ENCODE results near the gene RCN1. TPM values are rescaled to one million over a fixed set of nuclear protein-coding genes. Genes with fewer than 3 reads are reported as not detected.

Gene RCN1
- total RNA-seq, 1 experiment from 2014 or later, result 412 TPM

DNA sequence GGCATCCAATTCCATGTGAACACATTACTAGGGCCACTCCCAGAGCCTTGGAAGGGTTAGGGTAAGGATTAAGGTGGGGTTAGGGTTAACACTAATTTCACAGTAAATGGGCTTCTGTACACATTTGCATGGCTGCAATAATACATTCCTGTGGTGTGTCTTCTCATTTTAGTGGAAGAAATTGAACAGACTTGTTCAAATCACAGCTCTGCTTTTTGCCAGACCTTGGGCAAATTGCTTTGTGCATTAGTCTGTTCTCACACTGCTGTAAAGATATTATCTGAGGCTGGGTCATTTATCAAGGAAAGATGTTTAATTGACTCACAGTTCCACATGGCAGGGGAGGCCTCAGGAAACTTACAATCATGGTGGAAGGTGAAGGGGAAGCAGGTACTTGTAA, 45.4 kb upstream of the RCN1 start:
- intact Hi-C loops (cut with micrococcal nuclease; ENCODE audit: unreplicated experiment), result no loop called here
- Histone ChIP-seq H3K27ac (ENCODE audit: low read depth, low read length, poor library complexity, severe bottlenecking) (no peak overlapping the region), H3K9me3 (ENCODE audit: low read depth, low read length, poor library complexity, severe bottlenecking) (no peaks in the 10 kb centered on the region), H3K4me1 (ENCODE audit: insufficient read depth, low read length, poor library complexity, severe bottlenecking) (peaks cover 16% of the 10 kb centered on the region), H3K36me3 (ENCODE audit: insufficient read depth, low read length, poor library complexity, severe bottlenecking) (no peaks in the 10 kb centered on the region), H3K4me3 (ENCODE audit: low read depth, low read length, poor library complexity, severe bottlenecking) (no peak overlapping the region), H3K27me3 (replicated peaks; ENCODE audit: insufficient read depth, low read depth, low read length, poor library complexity) (peaks cover 58% of the 10 kb centered on the region)
- BruUV-seq (replicated peaks), result no TSS peak
- POLR2A ChIA-PET (ENCODE audit: low non-redundant PET), result no interaction called here
- no peak for TF ChIP-seq EZH2 (IDR thresholded peaks at IDR 0.05; ENCODE audit: borderline replicate concordance, low read depth, low read length, poor library complexity, severe bottlenecking)
- CTCF ChIA-PET, result interaction anchor here (0.6 kb wide), 1 partner anchor 208 kb away, joined by 13 read pairs; no protein-coding TSS in a partner anchor
- no peak for DNase-seq (ENCODE audit: low spot score)

DNA sequence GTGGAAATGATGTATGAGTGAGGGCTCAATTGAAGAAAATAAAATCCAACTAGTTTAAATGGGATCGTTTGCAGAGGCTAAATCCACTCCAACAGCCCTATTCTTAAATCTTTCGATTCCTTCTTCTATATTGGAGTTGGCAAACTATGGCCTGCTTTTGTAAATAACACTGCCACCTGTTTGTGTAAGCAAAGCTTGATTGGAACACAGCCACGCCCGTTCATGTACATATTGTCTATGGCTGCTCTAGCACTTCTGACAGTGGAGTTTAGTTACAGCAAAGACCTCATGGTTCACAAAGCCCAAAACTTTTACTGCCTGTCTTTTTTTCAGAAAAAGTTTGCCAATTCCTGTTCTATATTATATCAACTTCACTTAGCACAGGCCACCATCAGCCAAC, 40.6 kb upstream of the RCN1 start:
- BruUV-seq (replicated peaks), result no TSS peak
- peaks cover 49% of the 10 kb centered on the region for H3K27me3 ChIP-seq (replicated peaks; ENCODE audit: insufficient read depth, low read depth, low read length, poor library complexity)
- ChIA-PET CTCF (interaction anchor here (2.4 kb wide), 1 partner anchor 125 kb away, joined by 18 read pairs; no protein-coding TSS in a partner anchor), POLR2A (ENCODE audit: low non-redundant PET) (no interaction called here)
- no peaks in the 10 kb centered on the region for H3K9me3 ChIP-seq (ENCODE audit: low read depth, low read length, poor library complexity, severe bottlenecking)
- DNase-seq (ENCODE audit: low spot score), result no peak
- TF ChIP-seq EZH2 (IDR thresholded peaks at IDR 0.05; ENCODE audit: borderline replicate concordance, low read depth, low read length, poor library complexity, severe bottlenecking), result peak; percentile 8
- TF ChIP-seq, protein P1, sequence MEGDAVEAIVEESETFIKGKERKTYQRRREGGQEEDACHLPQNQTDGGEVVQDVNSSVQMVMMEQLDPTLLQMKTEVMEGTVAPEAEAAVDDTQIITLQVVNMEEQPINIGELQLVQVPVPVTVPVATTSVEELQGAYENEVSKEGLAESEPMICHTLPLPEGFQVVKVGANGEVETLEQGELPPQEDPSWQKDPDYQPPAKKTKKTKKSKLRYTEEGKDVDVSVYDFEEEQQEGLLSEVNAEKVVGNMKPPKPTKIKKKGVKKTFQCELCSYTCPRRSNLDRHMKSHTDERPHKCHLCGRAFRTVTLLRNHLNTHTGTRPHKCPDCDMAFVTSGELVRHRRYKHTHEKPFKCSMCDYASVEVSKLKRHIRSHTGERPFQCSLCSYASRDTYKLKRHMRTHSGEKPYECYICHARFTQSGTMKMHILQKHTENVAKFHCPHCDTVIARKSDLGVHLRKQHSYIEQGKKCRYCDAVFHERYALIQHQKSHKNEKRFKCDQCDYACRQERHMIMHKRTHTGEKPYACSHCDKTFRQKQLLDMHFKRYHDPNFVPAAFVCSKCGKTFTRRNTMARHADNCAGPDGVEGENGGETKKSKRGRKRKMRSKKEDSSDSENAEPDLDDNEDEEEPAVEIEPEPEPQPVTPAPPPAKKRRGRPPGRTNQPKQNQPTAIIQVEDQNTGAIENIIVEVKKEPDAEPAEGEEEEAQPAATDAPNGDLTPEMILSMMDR (conservative IDR thresholded peaks at IDR 0.05; ENCODE audit: low read depth, low read length), result no peak
- intact Hi-C loops (cut with micrococcal nuclease; ENCODE audit: unreplicated experiment), result no loop called here
- peaks cover 4% of the 10 kb centered on the region for H3K4me1 ChIP-seq (ENCODE audit: insufficient read depth, low read length, poor library complexity, severe bottlenecking)
- no peak overlapping the region for H3K27ac ChIP-seq (ENCODE audit: low read depth, low read length, poor library complexity, severe bottlenecking)
- no peak overlapping the region for H3K4me3 ChIP-seq (ENCODE audit: low read depth, low read length, poor library complexity, severe bottlenecking)
- no peaks in the 10 kb centered on the region for H3K36me3 ChIP-seq (ENCODE audit: insufficient read depth, low read length, poor library complexity, severe bottlenecking)

DNA sequence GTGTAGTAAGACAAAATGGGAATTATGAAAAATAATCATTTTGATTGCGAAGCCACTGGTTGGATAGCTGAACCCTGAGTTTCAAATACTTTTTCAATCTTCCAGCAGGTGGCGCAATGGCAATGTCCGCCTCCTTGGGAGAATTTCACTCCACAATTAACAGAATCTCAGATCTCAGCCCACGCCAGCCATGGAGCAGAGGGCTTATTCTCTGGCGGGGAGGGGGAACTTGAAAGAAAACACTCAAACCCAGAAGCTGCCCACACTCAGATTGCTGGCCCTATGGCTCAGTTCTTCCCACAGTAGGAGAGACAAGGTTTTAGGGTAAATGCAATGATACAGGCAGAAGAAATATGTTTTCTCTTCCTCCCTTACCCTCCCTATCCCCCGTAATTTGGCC, 38.7 kb upstream of the RCN1 start:
- no peak overlapping the region for H3K27ac ChIP-seq (ENCODE audit: low read depth, low read length, poor library complexity, severe bottlenecking)
- no peaks in the 10 kb centered on the region for H3K9me3 ChIP-seq (ENCODE audit: low read depth, low read length, poor library complexity, severe bottlenecking)
- ChIA-PET CTCF (interaction anchor here (0.7 to 3.3 kb wide), 10 partner anchors 9 to 245 kb away, joined by 3 to 37 read pairs (median 4); no protein-coding TSS in a partner anchor), POLR2A (ENCODE audit: low non-redundant PET) (interaction anchor here (0.6 to 0.8 kb wide), 2 partner anchors 123 to 945 kb away, joined by 3 to 4 read pairs; no protein-coding TSS in a partner anchor)
- peaks cover 4% of the 10 kb centered on the region for H3K4me1 ChIP-seq (ENCODE audit: insufficient read depth, low read length, poor library complexity, severe bottlenecking)
- BruUV-seq (replicated peaks), result no TSS peak
- H3K27me3 ChIP-seq (replicated peaks; ENCODE audit: insufficient read depth, low read depth, low read length, poor library complexity), result peaks cover 49% of the 10 kb centered on the region
- no peak for TF ChIP-seq EZH2 (IDR thresholded peaks at IDR 0.05; ENCODE audit: borderline replicate concordance, low read depth, low read length, poor library complexity, severe bottlenecking)
- TF ChIP-seq, protein P1 (conservative IDR thresholded peaks at IDR 0.05; ENCODE audit: low read depth, low read length), result peak; percentile 100
- no peaks in the 10 kb centered on the region for H3K36me3 ChIP-seq (ENCODE audit: insufficient read depth, low read length, poor library complexity, severe bottlenecking)
- intact Hi-C loops (cut with micrococcal nuclease; ENCODE audit: unreplicated experiment), result loop anchor here (1.0 kb wide), 2 partner anchors 124 to 245 kb away; no protein-coding TSS in a partner anchor
- DNase-seq (ENCODE audit: low spot score), result peak; percentile 93
- no peak overlapping the region for H3K4me3 ChIP-seq (ENCODE audit: low read depth, low read length, poor library complexity, severe bottlenecking)
